ENCODE results near the gene UBA5. TPM values are rescaled to one million over a fixed set of nuclear protein-coding genes. Genes with fewer than 3 reads are reported as not detected.
"Not testable (repeated sequence)": the region's sequence is repeated elsewhere in the genome, so short reads cannot be mapped to it uniquely, and the experiment has no call there.

Gene UBA5
- total RNA-seq, 1 donor from 2014 or later: 36.2 TPM

DNA sequence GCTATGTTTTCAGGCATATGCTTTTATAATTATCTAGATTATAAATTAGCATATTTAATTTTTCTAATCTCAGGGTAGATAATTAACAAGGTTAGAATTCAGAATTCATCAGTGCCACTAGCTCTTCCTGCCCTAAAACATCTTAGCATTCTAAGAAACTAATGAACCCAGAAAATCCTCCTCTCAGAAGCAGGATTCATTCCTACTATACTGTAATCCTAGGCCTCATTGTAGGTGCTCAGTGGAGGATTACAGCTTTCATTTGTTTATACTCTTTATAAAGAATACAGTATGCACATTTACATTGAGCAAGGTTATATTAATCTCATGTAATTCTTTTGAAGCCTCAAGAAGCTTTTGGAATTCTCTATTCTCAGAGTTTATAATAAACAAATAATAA, 21.4 kb upstream of the UBA5 start:
- H3K36me3 ChIP-seq (ENCODE audit: insufficient read depth, low read length): peaks cover 3% of the 10 kb centered on the region
- no peak for FAIRE-seq
- no peak overlapping the region for H3K27ac Mint-ChIP-seq (ENCODE audit: unreplicated experiment)
- H3K79me2 ChIP-seq (ENCODE audit: insufficient read depth, low read length): no peaks in the 10 kb centered on the region
- H3K4me1 Mint-ChIP-seq (ENCODE audit: low read depth, unreplicated experiment): peaks cover 2% of the 10 kb centered on the region
- H3K36me3 Mint-ChIP-seq (ENCODE audit: low read depth, unreplicated experiment): no peaks in the 10 kb centered on the region
- no peaks in the 10 kb centered on the region for H3K9me3 ChIP-seq (ENCODE audit: insufficient read depth, low read depth, low read length)
- no peak overlapping the region for H3K4me2 ChIP-seq (ENCODE audit: low read length)
- H3K9ac ChIP-seq (ENCODE audit: low read length): no peak overlapping the region
- no peaks in the 10 kb centered on the region for H3K9me3 Mint-ChIP-seq (ENCODE audit: unreplicated experiment)
- H4K20me1 ChIP-seq (ENCODE audit: insufficient read depth, low read length): no peaks in the 10 kb centered on the region
- H3K27me3 Mint-ChIP-seq (ENCODE audit: low read depth, unreplicated experiment): no peaks in the 10 kb centered on the region
- no peaks in the 10 kb centered on the region for H3K27me3 ChIP-seq (ENCODE audit: insufficient read depth, low read length)
- H3K4me1 ChIP-seq (ENCODE audit: insufficient read depth, low read length): no peaks in the 10 kb centered on the region
- TF ChIP-seq CTCF (IDR thresholded peaks at IDR 0.05; ENCODE audit: insufficient read depth, low read depth, low read length) (no peak), EZH2 (IDR thresholded peaks at IDR 0.05; ENCODE audit: insufficient read depth, low read length) (no peak)
- H3K4me3 ChIP-seq (ENCODE audit: insufficient read depth, low read depth, low read length): no peak overlapping the region
- no peak overlapping the region for H3K4me3 Mint-ChIP-seq (ENCODE audit: unreplicated experiment)
- no peak overlapping the region for H2AFZ ChIP-seq (ENCODE audit: low read depth, low read length)
- no peak overlapping the region for H3K27ac ChIP-seq (ENCODE audit: low read depth, low read length)
- DNase-seq (ENCODE audit: low read depth): no peak

GRCh38 chr3:132641427-132641826, 18.7 kb upstream of the UBA5 start:
- not testable (repeated sequence) for H3K36me3 Mint-ChIP-seq (ENCODE audit: low read depth, unreplicated experiment); FAIRE-seq; H3K9me3 Mint-ChIP-seq (ENCODE audit: unreplicated experiment); H3K4me3 ChIP-seq (ENCODE audit: insufficient read depth, low read depth, low read length); H3K79me2 ChIP-seq (ENCODE audit: insufficient read depth, low read length); H3K27ac ChIP-seq (ENCODE audit: low read depth, low read length); H3K9ac ChIP-seq (ENCODE audit: low read length); DNase-seq (ENCODE audit: low read depth); H3K4me3 Mint-ChIP-seq (ENCODE audit: unreplicated experiment); H3K4me1 ChIP-seq (ENCODE audit: insufficient read depth, low read length); H3K27me3 Mint-ChIP-seq (ENCODE audit: low read depth, unreplicated experiment); H3K27me3 ChIP-seq (ENCODE audit: insufficient read depth, low read length); H3K4me2 ChIP-seq (ENCODE audit: low read length); H4K20me1 ChIP-seq (ENCODE audit: insufficient read depth, low read length); H3K4me1 Mint-ChIP-seq (ENCODE audit: low read depth, unreplicated experiment); H3K36me3 ChIP-seq (ENCODE audit: insufficient read depth, low read length); H3K9me3 ChIP-seq (ENCODE audit: insufficient read depth, low read depth, low read length); H3K27ac Mint-ChIP-seq (ENCODE audit: unreplicated experiment); H2AFZ ChIP-seq (ENCODE audit: low read depth, low read length)

GRCh38 chr3:132641837-132642538, 18.1 kb upstream of the UBA5 start:
- FAIRE-seq (peak; percentile 67), DNase-seq (ENCODE audit: low read depth) (no peak)
- Mint-ChIP-seq H3K4me3 (ENCODE audit: unreplicated experiment) (no peak overlapping the region), H3K27ac (ENCODE audit: unreplicated experiment) (no peak overlapping the region), H3K4me1 (ENCODE audit: low read depth, unreplicated experiment) (peaks cover 4% of the 10 kb centered on the region), H3K27me3 (ENCODE audit: low read depth, unreplicated experiment) (no peaks in the 10 kb centered on the region), H3K9me3 (ENCODE audit: unreplicated experiment) (no peaks in the 10 kb centered on the region), H3K36me3 (ENCODE audit: low read depth, unreplicated experiment) (no peaks in the 10 kb centered on the region)
- no peak overlapping the region for H3K9ac ChIP-seq (ENCODE audit: low read length)
- no peaks in the 10 kb centered on the region for H3K79me2 ChIP-seq (ENCODE audit: insufficient read depth, low read length)
- H3K27ac ChIP-seq (ENCODE audit: low read depth, low read length): no peak overlapping the region
- no peaks in the 10 kb centered on the region for H4K20me1 ChIP-seq (ENCODE audit: insufficient read depth, low read length)
- no peaks in the 10 kb centered on the region for H3K36me3 ChIP-seq (ENCODE audit: insufficient read depth, low read length)
- H2AFZ ChIP-seq (ENCODE audit: low read depth, low read length): no peak overlapping the region
- H3K4me3 ChIP-seq (ENCODE audit: insufficient read depth, low read depth, low read length): no peak overlapping the region
- H3K4me1 ChIP-seq (ENCODE audit: insufficient read depth, low read length): peaks cover 6% of the 10 kb centered on the region
- no peak overlapping the region for H3K4me2 ChIP-seq (ENCODE audit: low read length)
- TF ChIP-seq CTCF (IDR thresholded peaks at IDR 0.05; ENCODE audit: insufficient read depth, low read depth, low read length) (peak; percentile 60), EZH2 (IDR thresholded peaks at IDR 0.05; ENCODE audit: insufficient read depth, low read length) (no peak)
- H3K27me3 ChIP-seq (ENCODE audit: insufficient read depth, low read length): no peaks in the 10 kb centered on the region
- H3K9me3 ChIP-seq (ENCODE audit: insufficient read depth, low read depth, low read length): no peaks in the 10 kb centered on the region

Data from astrocyte (in vitro differentiated cells and primary cell).